ENCODE results near the gene HOXD8.

HOXD8 gene

GRCh38 chr2:176156807-176157498 is 27.4 kb downstream of the HOXD8 start, which contains the start of gene HOXD3:
Gene HOXD3, plus strand, starts transcription at chr2:176157307. Its CDS starts 11,808 bp downstream, at chr2:176169115.
- H3K9me3 ChIP-seq (ENCODE audit: insufficient read depth, low read depth, low read length) = peaks cover 5% of the 10 kb centered on the region; the same call in 1 of the 2 replicates
- H3K27ac ChIP-seq (ENCODE audit: low read length) = no peak within 1 kb of the TSS
- no peaks in the 10 kb centered on the region for H3K4me1 ChIP-seq (ENCODE audit: insufficient read depth, low read length)
- H3K9ac ChIP-seq (ENCODE audit: low read depth, low read length) = no peak within 1 kb of the TSS
- H3K27me3 ChIP-seq (ENCODE audit: insufficient read depth, low read length) = peaks cover 100% of the 10 kb centered on the region
- H3K36me3 ChIP-seq (ENCODE audit: insufficient read depth, low read depth, low read length) = no peaks in the 10 kb centered on the region
- H3K4me3 ChIP-seq (ENCODE audit: low read length) = no peak within 1 kb of the TSS

DNA sequence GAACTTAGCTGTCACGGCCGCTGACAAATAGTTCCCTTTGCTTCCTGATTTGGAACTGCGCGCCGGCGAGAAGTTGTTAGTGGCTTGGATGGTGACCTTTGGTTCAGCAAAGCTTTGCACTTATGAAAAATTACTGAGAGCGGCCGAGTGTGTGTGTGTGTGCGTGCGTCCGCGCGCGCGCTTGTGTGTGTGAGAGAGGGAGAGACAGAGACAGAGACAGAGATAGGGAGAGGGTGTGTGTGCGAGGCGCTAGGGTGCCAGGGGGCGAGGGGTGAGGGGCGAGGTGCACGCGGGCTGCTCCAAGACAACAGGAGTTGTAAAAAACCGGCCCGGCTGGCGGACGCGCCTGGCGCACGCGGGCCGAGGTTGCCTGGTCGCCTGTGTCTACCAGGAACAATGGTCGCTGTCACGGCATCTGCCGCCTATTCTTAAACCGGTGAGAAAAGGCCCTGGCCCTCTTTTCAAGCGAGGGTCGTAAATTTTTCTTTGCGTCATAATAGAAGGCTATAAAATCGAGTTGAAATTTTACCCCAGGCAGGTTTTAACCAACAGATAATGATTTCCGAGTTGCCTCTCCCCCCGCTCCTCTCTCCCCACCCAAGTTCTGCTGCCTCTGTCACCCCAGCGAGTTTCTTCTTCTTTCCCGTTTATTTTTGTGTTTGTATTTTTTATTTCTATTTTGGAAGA is 28.1 kb downstream of the HOXD8 start:
- Histone ChIP-seq H3K27me3 (ENCODE audit: insufficient read depth, low read length) (peaks cover 100% of the 10 kb centered on the region), H3K4me1 (ENCODE audit: insufficient read depth, low read length) (no peaks in the 10 kb centered on the region), H3K36me3 (ENCODE audit: insufficient read depth, low read depth, low read length) (no peaks in the 10 kb centered on the region), H3K9me3 (ENCODE audit: insufficient read depth, low read depth, low read length) (peaks cover 6% of the 10 kb centered on the region; the same call in 1 of the 2 replicates), H3K9ac (ENCODE audit: low read depth, low read length) (no peak overlapping the region), H3K4me3 (ENCODE audit: low read length) (no peak overlapping the region), H3K27ac (ENCODE audit: low read length) (no peak overlapping the region)

DNA sequence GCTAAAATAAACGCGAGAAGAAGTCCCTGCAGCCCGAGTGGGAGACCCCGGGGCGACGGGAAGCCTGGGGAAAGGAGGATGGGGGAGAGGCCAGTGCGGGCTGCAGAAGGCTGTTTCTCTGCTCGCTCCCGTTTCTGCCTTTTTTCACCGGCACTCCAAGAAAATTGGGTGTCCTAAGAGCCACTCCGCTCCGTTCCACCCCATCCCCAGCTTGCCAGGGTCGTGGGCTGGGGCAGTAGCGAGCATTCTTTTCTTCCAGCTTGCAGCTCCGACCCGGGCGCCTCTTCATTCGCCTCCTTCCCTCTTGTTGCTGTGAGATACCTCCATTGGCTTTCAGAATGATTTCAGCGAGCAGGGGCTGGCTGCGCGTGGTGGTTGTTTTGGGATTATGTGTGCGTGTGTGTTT is 28.7 kb downstream of the HOXD8 start:
- no peak overlapping the region for H3K27ac ChIP-seq (ENCODE audit: low read length)
- no peak overlapping the region for H3K9ac ChIP-seq (ENCODE audit: low read depth, low read length)
- H3K9me3 ChIP-seq (ENCODE audit: insufficient read depth, low read depth, low read length) = peaks cover 6% of the 10 kb centered on the region; the same call in 1 of the 2 replicates
- H3K4me3 ChIP-seq (ENCODE audit: low read length) = no peak overlapping the region
- H3K4me1 ChIP-seq (ENCODE audit: insufficient read depth, low read length) = no peaks in the 10 kb centered on the region
- H3K36me3 ChIP-seq (ENCODE audit: insufficient read depth, low read depth, low read length) = no peaks in the 10 kb centered on the region
- H3K27me3 ChIP-seq (ENCODE audit: insufficient read depth, low read length) = peaks cover 100% of the 10 kb centered on the region

GRCh38 chr2:176158855-176159662 is 29.6 kb downstream of the HOXD8 start:
- H3K9me3 ChIP-seq (ENCODE audit: insufficient read depth, low read depth, low read length) = peaks cover 6% of the 10 kb centered on the region; the same call in 1 of the 2 replicates
- no peaks in the 10 kb centered on the region for H3K36me3 ChIP-seq (ENCODE audit: insufficient read depth, low read depth, low read length)
- H3K4me1 ChIP-seq (ENCODE audit: insufficient read depth, low read length) = no peaks in the 10 kb centered on the region
- no peak overlapping the region for H3K4me3 ChIP-seq (ENCODE audit: low read length)
- no peak overlapping the region for H3K9ac ChIP-seq (ENCODE audit: low read depth, low read length)
- H3K27me3 ChIP-seq (ENCODE audit: insufficient read depth, low read length) = peaks cover 100% of the 10 kb centered on the region
- H3K27ac ChIP-seq (ENCODE audit: low read length) = no peak overlapping the region

- Histone ChIP-seq H3K27ac (ENCODE audit: low read length) (no peak overlapping the region), H3K36me3 (ENCODE audit: insufficient read depth, low read depth, low read length) (no peaks in the 10 kb centered on the region), H3K9ac (ENCODE audit: low read depth, low read length) (no peak overlapping the region), H3K27me3 (ENCODE audit: insufficient read depth, low read length) (peaks cover 100% of the 10 kb centered on the region), H3K9me3 (ENCODE audit: insufficient read depth, low read depth, low read length) (peaks cover 10% of the 10 kb centered on the region; the same call in 1 of the 2 replicates), H3K4me1 (ENCODE audit: insufficient read depth, low read length) (no peaks in the 10 kb centered on the region), H3K4me3 (ENCODE audit: low read length) (no peak overlapping the region)
Measured at GRCh38 chr2:176159663-176160250, 30.3 kb downstream of the HOXD8 start.

DNA sequence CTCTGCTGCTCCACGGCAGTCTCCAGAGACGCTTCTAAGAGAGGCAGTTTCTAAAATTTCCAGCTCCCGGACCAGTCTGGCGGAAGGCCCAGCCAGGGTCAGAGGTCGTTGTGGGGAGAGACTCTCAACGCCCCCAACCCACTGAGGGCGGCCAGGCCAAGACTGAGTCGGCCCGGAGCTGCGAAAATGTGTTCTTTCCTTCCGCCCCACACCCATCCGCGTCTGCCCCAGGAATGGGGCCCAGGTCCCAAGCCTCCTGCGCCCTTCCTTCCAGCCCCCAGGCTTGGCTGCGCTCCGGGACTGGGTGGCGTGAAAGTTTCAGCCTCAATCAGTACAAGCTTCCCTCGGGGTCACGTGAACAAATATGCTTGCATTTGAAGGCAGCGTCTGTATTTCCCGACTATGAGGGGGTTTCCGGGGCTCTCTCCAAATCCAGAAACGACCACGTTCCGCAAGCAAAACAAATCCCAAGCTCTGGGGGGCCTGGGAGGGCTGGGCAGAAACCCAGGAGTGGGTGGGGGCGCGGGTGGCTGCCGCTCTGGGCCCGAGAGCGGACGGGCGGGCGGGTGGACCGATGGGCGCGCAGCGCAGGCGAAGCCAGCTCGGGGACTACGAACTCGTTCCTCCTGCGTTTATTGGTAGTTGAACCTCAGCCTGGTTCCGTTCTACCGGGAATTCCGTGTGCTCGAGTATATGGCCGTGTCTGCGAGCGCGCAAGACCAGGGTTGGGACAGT is 30.9 kb downstream of the HOXD8 start:
- no peak overlapping the region for H3K27ac ChIP-seq (ENCODE audit: low read length)
- no peaks in the 10 kb centered on the region for H3K4me1 ChIP-seq (ENCODE audit: insufficient read depth, low read length)
- H3K9me3 ChIP-seq (ENCODE audit: insufficient read depth, low read depth, low read length) = peaks cover 10% of the 10 kb centered on the region; the same call in 1 of the 2 replicates
- H3K9ac ChIP-seq (ENCODE audit: low read depth, low read length) = no peak overlapping the region
- H3K27me3 ChIP-seq (ENCODE audit: insufficient read depth, low read length) = peaks cover 100% of the 10 kb centered on the region
- no peak overlapping the region for H3K4me3 ChIP-seq (ENCODE audit: low read length)
- no peaks in the 10 kb centered on the region for H3K36me3 ChIP-seq (ENCODE audit: insufficient read depth, low read depth, low read length)

DNA sequence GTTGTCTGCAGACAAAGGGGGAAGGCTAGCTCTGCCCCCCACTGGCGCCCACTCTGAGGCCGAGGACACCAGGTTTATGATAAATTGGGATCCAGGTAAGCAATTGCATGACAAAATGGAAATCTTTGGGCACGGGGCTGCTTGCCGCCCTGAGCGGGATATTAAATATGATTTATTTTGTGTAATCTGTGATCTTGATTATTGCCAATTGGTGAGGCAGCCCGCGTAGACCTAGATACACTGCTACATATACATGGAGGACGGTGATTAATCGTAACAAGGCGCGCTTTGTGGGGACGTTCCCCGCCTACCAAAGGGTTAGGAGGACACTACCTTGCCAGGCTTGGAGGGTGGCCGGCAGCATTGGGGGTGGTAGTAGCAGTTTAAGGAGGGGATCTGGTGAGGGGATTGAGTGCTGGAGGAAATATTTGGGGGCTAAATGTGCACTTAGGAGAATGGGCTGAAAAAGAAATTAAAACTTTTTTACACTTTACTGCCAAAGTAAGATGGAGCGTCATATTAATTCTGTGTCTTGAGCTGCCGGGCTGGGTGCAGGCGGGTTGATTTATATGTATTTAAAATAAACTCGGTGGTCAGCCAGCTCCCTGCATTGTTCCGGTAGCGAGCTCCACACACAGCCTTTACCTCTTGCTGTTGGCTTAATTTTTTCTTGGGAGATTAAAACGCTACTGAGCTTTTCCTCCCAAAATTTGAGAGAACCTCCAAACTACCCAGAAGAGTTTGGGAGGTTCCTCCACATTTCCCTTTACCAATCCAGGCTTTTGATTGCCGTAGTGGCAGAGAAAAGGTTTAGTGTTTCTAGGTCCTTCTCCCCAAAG is 31.7 kb downstream of the HOXD8 start:
- Histone ChIP-seq H3K9ac (ENCODE audit: low read depth, low read length) (no peak overlapping the region), H3K4me3 (ENCODE audit: low read length) (no peak overlapping the region), H3K4me1 (ENCODE audit: insufficient read depth, low read length) (no peaks in the 10 kb centered on the region), H3K27ac (ENCODE audit: low read length) (no peak overlapping the region), H3K36me3 (ENCODE audit: insufficient read depth, low read depth, low read length) (no peaks in the 10 kb centered on the region), H3K27me3 (ENCODE audit: insufficient read depth, low read length) (peaks cover 100% of the 10 kb centered on the region), H3K9me3 (ENCODE audit: insufficient read depth, low read depth, low read length) (peaks cover 10% of the 10 kb centered on the region; the same call in 1 of the 2 replicates)

- H3K27me3 ChIP-seq (ENCODE audit: insufficient read depth, low read length) = peaks cover 100% of the 10 kb centered on the region
- H3K27ac ChIP-seq (ENCODE audit: low read length) = no peak overlapping the region
- H3K9me3 ChIP-seq (ENCODE audit: insufficient read depth, low read depth, low read length) = peaks cover 10% of the 10 kb centered on the region; the same call in 1 of the 2 replicates
- no peak overlapping the region for H3K9ac ChIP-seq (ENCODE audit: low read depth, low read length)
- H3K4me3 ChIP-seq (ENCODE audit: low read length) = no peak overlapping the region
- no peaks in the 10 kb centered on the region for H3K36me3 ChIP-seq (ENCODE audit: insufficient read depth, low read depth, low read length)
- H3K4me1 ChIP-seq (ENCODE audit: insufficient read depth, low read length) = no peaks in the 10 kb centered on the region
Measured at GRCh38 chr2:176161825-176162626, 32.5 kb downstream of the HOXD8 start.

DNA sequence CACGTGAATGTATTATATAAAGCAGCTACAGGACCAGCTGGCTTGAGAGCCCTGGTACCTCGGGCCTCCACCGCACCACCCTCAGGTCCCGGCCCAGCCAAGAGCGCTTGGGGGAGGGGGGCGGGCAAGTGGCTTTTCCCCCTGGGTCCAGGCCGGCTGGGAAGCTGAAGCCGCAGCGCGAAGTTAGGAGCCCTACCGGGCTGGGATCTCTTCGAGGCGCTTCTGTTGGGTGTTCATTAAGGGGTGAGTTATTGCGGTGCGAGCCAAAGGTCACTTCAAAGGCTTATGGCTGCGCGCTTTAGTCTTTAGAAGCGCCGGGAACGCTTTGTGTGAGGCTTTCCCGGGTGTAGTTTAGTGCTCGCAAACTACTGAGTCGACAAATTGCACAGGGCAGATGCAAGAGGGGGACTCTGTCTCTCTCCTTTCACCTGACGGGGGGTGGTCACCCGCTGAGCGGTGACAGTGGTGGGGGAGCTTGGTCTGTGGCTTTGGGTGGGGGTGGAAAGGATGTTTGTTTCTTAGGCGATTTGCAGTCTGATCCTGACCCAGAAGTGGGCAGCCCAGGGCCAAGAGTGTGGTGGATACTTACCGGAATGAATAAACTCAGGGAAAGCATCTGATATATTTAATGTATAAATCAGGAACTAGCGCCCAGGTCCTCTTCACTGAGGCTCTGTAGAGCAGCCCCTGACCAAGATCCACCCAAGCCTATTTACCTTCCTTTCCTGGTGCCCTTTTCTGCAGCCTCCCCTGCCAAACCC is 33.6 kb downstream of the HOXD8 start:
- no peak overlapping the region for H3K27ac ChIP-seq (ENCODE audit: low read length)
- H3K4me3 ChIP-seq (ENCODE audit: low read length) = no peak overlapping the region
- no peaks in the 10 kb centered on the region for H3K4me1 ChIP-seq (ENCODE audit: insufficient read depth, low read length)
- H3K27me3 ChIP-seq (ENCODE audit: insufficient read depth, low read length) = peaks cover 100% of the 10 kb centered on the region
- no peak overlapping the region for H3K9ac ChIP-seq (ENCODE audit: low read depth, low read length)
- no peaks in the 10 kb centered on the region for H3K36me3 ChIP-seq (ENCODE audit: insufficient read depth, low read depth, low read length)
- peaks cover 10% of the 10 kb centered on the region; the same call in 1 of the 2 replicates for H3K9me3 ChIP-seq (ENCODE audit: insufficient read depth, low read depth, low read length)

All from iPS-20b (cell line).